GM06990 (cell line): ENCODE results near the gene RPL36.
"Not testable (repeated sequence)": the region's sequence is repeated elsewhere in the genome, so short reads cannot be mapped to it uniquely, and the experiment has no call there.

Experiments used
- DNase-seq: peaks from one replicate; pipeline ENCODE4 v3.0.0-alpha.2; 2011; ENCODE audit not compliant: insufficient read length; ENCODE audit errors: extremely low read depth
- H3K27me3 ChIP-seq: replicated peaks from 2 replicates; pipeline ENCODE4 v1.6.0; 2011; ENCODE audit warnings: low read length; ENCODE audit not compliant: control insufficient read depth, insufficient read depth
- H3K36me3 ChIP-seq: 2 replicates; pipeline ENCODE4 v1.5.1; 2011; ENCODE audit warnings: low read length; ENCODE audit not compliant: control insufficient read depth, insufficient read depth
- H3K4me3 ChIP-seq: replicated peaks from 2 replicates; pipeline ENCODE4 v1.5.1; 2011; ENCODE audit warnings: low read depth, mild to moderate bottlenecking, control low read depth, low read length
- CTCF ChIP-seq: IDR thresholded peaks from 2 replicates; pipeline ENCODE4 v1.5.1; 2011; ENCODE audit warnings: low read length, control low read depth, mild to moderate bottlenecking, inconsistent platforms; ENCODE audit not compliant: insufficient read depth, poor library complexity, severe bottlenecking

RPL36 gene

DNA sequence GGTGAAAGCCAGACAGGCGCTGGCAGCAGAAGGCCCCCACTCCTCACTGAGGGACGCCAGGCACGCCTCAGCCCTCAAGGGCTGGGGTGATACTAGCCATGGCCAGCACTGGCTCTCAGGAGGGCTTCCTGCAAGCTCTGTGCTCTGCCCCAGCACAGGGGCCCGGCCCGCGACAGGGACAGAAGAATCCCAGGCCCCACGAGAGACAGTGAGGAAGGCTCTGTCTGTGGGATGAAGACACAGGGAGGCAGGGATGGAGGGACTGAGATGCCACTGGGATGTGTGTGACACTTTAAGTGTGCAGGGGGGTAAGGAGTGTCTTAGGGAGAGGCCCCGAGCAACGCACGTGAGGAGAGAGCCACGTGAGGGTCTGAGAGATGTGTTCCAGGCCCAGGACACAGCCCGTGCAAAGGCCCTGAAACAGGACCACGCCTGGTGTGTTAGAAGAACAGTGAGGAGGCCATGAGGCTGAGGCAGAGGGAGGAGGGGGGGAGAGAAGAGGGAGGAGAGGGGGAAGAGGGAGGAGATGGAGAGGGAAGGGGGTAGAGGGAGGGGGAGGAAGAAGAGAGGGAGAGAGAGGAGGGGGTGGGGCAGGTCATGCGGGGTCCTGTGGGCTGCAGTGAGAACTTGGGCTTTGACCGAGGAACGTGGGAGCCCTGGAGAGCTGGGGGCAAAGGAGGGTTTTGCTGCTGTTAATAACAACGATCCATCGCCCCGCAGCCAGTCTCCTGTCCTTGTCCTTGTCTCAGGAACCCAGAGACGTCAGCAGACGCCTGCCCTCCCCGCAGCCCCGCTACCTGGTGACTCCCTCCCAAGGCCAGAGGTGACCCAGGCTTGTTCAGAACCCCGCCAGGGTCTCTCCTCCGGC, 7.2 kb downstream of the RPL36 start:
- no peak for TF ChIP-seq CTCF
- Histone ChIP-seq H3K4me3 (no peak overlapping the region), H3K36me3 (peaks cover 57% of the 10 kb centered on the region), H3K27me3 (no peaks in the 10 kb centered on the region)
- DNase-seq = no peak

- Histone ChIP-seq H3K36me3 (peaks cover 50% of the 10 kb centered on the region), H3K27me3 (no peaks in the 10 kb centered on the region), H3K4me3 (no peak overlapping the region)
- no peak for TF ChIP-seq CTCF
- DNase-seq = no peak
Measured at GRCh38 chr19:5697890-5698634, 8.0 kb downstream of the RPL36 start.

- no peak for DNase-seq
- TF ChIP-seq CTCF = no peak
- Histone ChIP-seq H3K4me3 (no peak overlapping the region), H3K27me3 (no peaks in the 10 kb centered on the region), H3K36me3 (peaks cover 50% of the 10 kb centered on the region)
Measured at GRCh38 chr19:5698635-5699422, 8.7 kb downstream of the RPL36 start.

DNA sequence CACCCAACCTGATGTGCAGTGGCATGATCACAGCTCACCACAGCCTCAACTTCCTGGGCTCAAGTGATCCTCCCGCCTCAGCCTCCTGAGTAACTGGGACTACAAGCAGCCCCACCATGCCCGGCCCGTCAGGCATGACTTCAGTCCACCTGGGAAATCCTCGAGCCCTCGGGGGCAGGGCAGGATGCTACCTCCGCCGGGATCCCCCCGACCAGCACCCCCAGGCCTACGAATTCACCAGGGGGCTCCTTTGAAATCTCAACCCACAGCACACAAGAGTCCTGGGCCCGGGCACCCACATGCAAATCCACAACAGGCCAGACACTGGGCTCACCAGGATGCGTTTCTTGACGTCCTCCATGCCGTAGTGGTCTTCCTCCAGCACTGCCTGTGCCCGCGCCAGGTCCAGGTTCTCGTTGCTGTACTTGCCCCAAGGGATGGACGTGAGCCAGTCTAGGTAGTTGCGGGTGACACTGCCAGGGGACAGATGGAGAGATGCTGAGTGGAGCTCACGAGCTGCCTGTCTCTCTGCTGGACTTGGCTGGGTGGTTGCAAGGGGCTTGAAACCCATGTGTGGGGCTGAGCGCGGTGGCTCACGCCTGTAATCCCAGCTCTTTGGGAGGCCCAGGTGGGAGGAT, 10.5 kb downstream of the RPL36 start:
- TF ChIP-seq CTCF = no peak
- DNase-seq = no peak
- Histone ChIP-seq H3K27me3 (no peaks in the 10 kb centered on the region), H3K36me3 (peaks cover 45% of the 10 kb centered on the region), H3K4me3 (no peak overlapping the region)

- peaks cover 44% of the 10 kb centered on the region for H3K36me3 ChIP-seq
Measured at GRCh38 chr19:5702053-5702410, 11.9 kb downstream of the RPL36 start.

More at GRCh38 chr19:5702053-5702410, 11.9 kb downstream of the RPL36 start:
- not testable (repeated sequence) for H3K4me3 ChIP-seq, H3K27me3 ChIP-seq, DNase-seq
